GM12878 (cell line): ENCODE data around the gene ABCA2.

Experiments used
- BMI1 ChIP-seq: fragments of 450-650 bp; IDR thresholded peaks from 2 replicates; pipeline ENCODE4 v1.6.1; 2016; ENCODE audit warnings: mild to moderate bottlenecking, moderate library complexity, borderline replicate concordance
- FOXM1 ChIP-seq: IDR thresholded peaks from 2 replicates; pipeline ENCODE4 v1.6.1; 2012; ENCODE audit warnings: low read depth, mild to moderate bottlenecking, inconsistent platforms, low read length, moderate library complexity

GRCh38 chr9:137048655-137049543 is 20.9 kb upstream of the ABCA2 start:
- TF ChIP-seq BMI1 = no peak
- no peak for TF ChIP-seq FOXM1
